HCT116 (cell line): Measurements from ENCODE around the gene NDC1. TPM values are rescaled to one million over a fixed set of nuclear protein-coding genes. Genes with fewer than 3 reads are reported as not detected.

ENCODE experiments used
- ATAC-seq: fragments of 200-7000 bp; cut with Tn5 transposase; 2 replicates; pipeline ENCODE4 v1.9.1; 2020; ENCODE audit warnings: mild to moderate bottlenecking, moderate library complexity
- BruUV-seq: library from RNA; stranded (reverse); fragments of 400-500 nt; replicated peaks from 2 replicates; lab custom pipeline; 2021; lab: Mats Ljungman, UMichigan
- CTCF ChIA-PET: fragments of 300-600 bp; sonication (Branson Sonifier 250); formaldehyde crosslinking; loops from one replicate; lab custom pipeline; 2021; ENCODE audit warnings: antibody characterized with exemption; lab: Charles Lee
- POLR2A ChIA-PET: fragments of 300-600, 350-600 bp; sonication (Branson Sonifier 250); formaldehyde crosslinking; loops from one replicate; lab custom pipeline; 2021; ENCODE audit warnings: antibody characterized with exemption; lab: Charles Lee
- RAD21 ChIA-PET, 2 experiments: fragments of 300-600 bp; sonication (Branson Sonifier 250); formaldehyde crosslinking; loops; one replicate each; lab custom pipeline; 2023; ENCODE audit warnings: low total read pairs in 2 of 2; ENCODE audit not compliant: uncharacterized antibody in 2 of 2, unreplicated experiment in 2 of 2, low non-redundant PET in 1 of 2; lab: Charles Lee
- DNase-seq: peaks from one replicate; pipeline ENCODE4 v3.0.0-alpha.2; 2010; ENCODE audit warnings: low read depth, low spot score
- H2AFZ ChIP-seq: fragments of 200-600 bp; shearing (Covaris generic), sonication (generic); 2 replicates; pipeline ENCODE4 v1.6.1; 2017; ENCODE audit warnings: low read depth, mixed run types, mixed read lengths, antibody characterized with exemption, low read length; ENCODE audit not compliant: poor library complexity, severe bottlenecking
- H3K27ac ChIP-seq: 2 replicates; pipeline ENCODE4 v1.5.1; 2012; ENCODE audit warnings: low read depth, low read length
- H3K27me3 ChIP-seq: fragments of 200-600 bp; sonication (generic); 2 replicates; pipeline ENCODE4 v1.6.1; 2016; ENCODE audit warnings: mixed run types, low read length, mixed read lengths; ENCODE audit not compliant: insufficient read depth
- H3K36me3 ChIP-seq, 2 experiments: fragments of 200-500 bp in 1 of 2; fragments of 200-600 bp in 1 of 2; sonication (Bioruptor generic) in 1 of 2; sonication (generic) in 1 of 2; 2 replicates each; pipeline versions ENCODE4 v1.5.1 to v1.6.1; 2014 to 2016; ENCODE audit warnings: low read length in 2 of 2, inconsistent platforms in 1 of 2, mixed read lengths in 1 of 2, mixed run types in 1 of 2; ENCODE audit not compliant: insufficient read depth in 2 of 2, control insufficient read depth in 1 of 2
- H3K4me1 ChIP-seq, 2 experiments: fragments of 200-600 bp in 1 of 2; sonication (generic) in 1 of 2; 2 replicates each; pipeline versions ENCODE4 v1.5.1 to v1.6.1; 2012 to 2017; ENCODE audit warnings: low read length in 2 of 2, inconsistent platforms in 1 of 2, mild to moderate bottlenecking in 1 of 2, mixed read lengths in 1 of 2, mixed run types in 1 of 2, moderate library complexity in 1 of 2; ENCODE audit not compliant: insufficient read depth in 2 of 2, control insufficient read depth in 1 of 2
- H3K4me2 ChIP-seq: fragments of 200-600 bp; sonication (generic); 2 replicates; pipeline ENCODE4 v1.6.1; 2017; ENCODE audit warnings: mixed run types, low read length, mixed read lengths
- H3K4me3 ChIP-seq, 2 experiments: fragments of 200-600 bp in 1 of 2; sonication (generic) in 1 of 2; replicated peaks in 1 of 2; 2 replicates each; pipeline ENCODE4 v1.5.1; 2011 to 2016; ENCODE audit warnings: low read length in 2 of 2, control low read depth in 1 of 2, low read depth in 1 of 2, mild to moderate bottlenecking in 1 of 2, mixed read lengths in 1 of 2, mixed run types in 1 of 2
- H3K79me2 ChIP-seq: fragments of 200-600 bp; sonication (generic); 2 replicates; pipeline ENCODE4 v1.6.1; 2017; ENCODE audit warnings: mild to moderate bottlenecking, mixed run types, low read length, moderate library complexity, mixed read lengths; ENCODE audit not compliant: insufficient read depth
- H3K9ac ChIP-seq: fragments of 200-600 bp; sonication (generic); 2 replicates; pipeline ENCODE4 v1.6.1; 2016; ENCODE audit warnings: low read length, mixed read lengths
- H3K9me2 ChIP-seq: fragments of 200-600 bp; sonication (generic), shearing (Covaris generic); 2 replicates; pipeline ENCODE4 v1.6.1; 2017; ENCODE audit warnings: mixed run types, mild to moderate bottlenecking, moderate library complexity; ENCODE audit not compliant: insufficient read depth
- H3K9me3 ChIP-seq, 2 experiments: fragments of 200-500 bp in 1 of 2; fragments of 200-600 bp in 1 of 2; sonication (Bioruptor generic) in 1 of 2; sonication (generic) in 1 of 2; 2 replicates each; pipeline ENCODE4 v1.6.1; 2014 to 2017; ENCODE audit warnings: low read length in 2 of 2, mixed read lengths in 2 of 2, inconsistent platforms in 1 of 2, low read depth in 1 of 2, mild to moderate bottlenecking in 1 of 2, mixed run types in 1 of 2, moderate library complexity in 1 of 2; ENCODE audit not compliant: control insufficient read depth in 1 of 2, insufficient read depth in 1 of 2
- H4K20me1 ChIP-seq: fragments of 200-600 bp; sonication (generic), shearing (Covaris generic); 2 replicates; pipeline ENCODE4 v1.6.1; 2017; ENCODE audit warnings: mixed run types, mild to moderate bottlenecking, moderate library complexity; ENCODE audit not compliant: insufficient read depth
- CBX3 ChIP-seq: IDR thresholded peaks from 2 replicates; pipeline ENCODE4 v1.6.1; 2012; ENCODE audit warnings: low read depth
- CEBPB ChIP-seq: IDR thresholded peaks from 2 replicates; pipeline ENCODE4 v1.6.1; 2012; ENCODE audit warnings: low read depth
- EGR1 ChIP-seq: IDR thresholded peaks from 2 replicates; pipeline ENCODE4 v1.6.1; 2012; ENCODE audit warnings: low read depth
- ELF1 ChIP-seq: IDR thresholded peaks from 2 replicates; pipeline ENCODE4 v1.6.1; 2012; ENCODE audit warnings: low read depth, borderline replicate concordance
- EZH2 ChIP-seq: fragments of 200-600 bp; sonication (generic); IDR thresholded peaks from 2 replicates; pipeline ENCODE4 v1.6.1; 2017; ENCODE audit warnings: antibody characterized with exemption, mixed run types
- EZH2phosphoT487 ChIP-seq: fragments of 200-600 bp; IDR thresholded peaks from 2 replicates; pipeline ENCODE4 v1.6.1; 2018; ENCODE audit warnings: antibody characterized with exemption, borderline replicate concordance
- FOSL1 ChIP-seq: IDR thresholded peaks from 2 replicates; pipeline ENCODE4 v1.6.1; 2012; ENCODE audit warnings: low read depth
- JUND ChIP-seq: IDR thresholded peaks from 2 replicates; pipeline ENCODE4 v1.6.1; 2012
- POLR2A ChIP-seq: IDR thresholded peaks from 2 replicates; pipeline ENCODE4 v1.7.0; 2011; ENCODE audit warnings: borderline replicate concordance; ENCODE audit not compliant: insufficient read depth, insufficient read length; ENCODE audit errors: extremely low read depth
- POLR2AphosphoS5 ChIP-seq: IDR thresholded peaks from 2 replicates; pipeline ENCODE4 v1.6.1; 2011; ENCODE audit warnings: mild to moderate bottlenecking, low read depth, low read length, moderate library complexity
- RAD21 ChIP-seq: IDR thresholded peaks from 2 replicates; pipeline ENCODE4 v1.6.1; 2012; ENCODE audit warnings: low read depth, mild to moderate bottlenecking
- SIN3A ChIP-seq: IDR thresholded peaks from 2 replicates; pipeline ENCODE4 v1.6.1; 2012; ENCODE audit warnings: low read depth
- SRF ChIP-seq: IDR thresholded peaks from 2 replicates; pipeline ENCODE4 v1.6.1; 2012; ENCODE audit warnings: low read depth
- TCF7L2 ChIP-seq: IDR thresholded peaks from 2 replicates; pipeline ENCODE4 v1.7.0; 2011; ENCODE audit warnings: borderline replicate concordance, inconsistent platforms; ENCODE audit not compliant: insufficient read depth, insufficient read length; ENCODE audit errors: extremely low read depth
- YY1 ChIP-seq: IDR thresholded peaks from 2 replicates; pipeline ENCODE4 v1.6.1; 2011; ENCODE audit warnings: low read length, low read depth, moderate library complexity, mild to moderate bottlenecking; ENCODE audit not compliant: insufficient replicate concordance; ENCODE audit errors: extremely low read depth
- intact Hi-C: fragments of 100-400 bp; cut with micrococcal nuclease; formaldehyde crosslinking; loops from 2 replicates; pipeline ENCODE4 v1.10.0; 2022
- total RNA-seq: library from RNA; stranded (reverse); gene quantifications from one replicate; pipeline ENCODE4 v1.2.1, GENCODE V29; 2021; ENCODE audit not compliant: unreplicated experiment
- TF ChIP-seq, protein P1 (sequence below): IDR thresholded peaks from 2 replicates; pipeline ENCODE4 v1.6.1; 2011; ENCODE audit warnings: mild to moderate bottlenecking, low read length, moderate library complexity; ENCODE audit not compliant: insufficient replicate concordance; ENCODE audit errors: extremely low read depth
- TF ChIP-seq, protein P2 (sequence below), 3 experiments: fragments of 200-600 bp in 1 of 3; sonication (generic) in 1 of 3; IDR thresholded peaks in 2 of 3; conservative IDR thresholded peaks in 1 of 3; 2 replicates each; pipeline ENCODE4 v1.5.1; 2012 to 2017; ENCODE audit warnings: low read depth in 2 of 3, low read length in 2 of 3, antibody characterized with exemption in 1 of 3, borderline replicate concordance in 1 of 3, control low read depth in 1 of 3, mild to moderate bottlenecking in 1 of 3, mixed read lengths in 1 of 3, mixed run types in 1 of 3, moderate library complexity in 1 of 3; ENCODE audit not compliant: insufficient read depth in 1 of 3
- TF ChIP-seq, protein P3 (sequence below): IDR thresholded peaks from 2 replicates; pipeline ENCODE4 v1.6.1; 2012
- TF ChIP-seq, protein P4 (sequence below): IDR thresholded peaks from 2 replicates; pipeline ENCODE4 v1.6.1; 2012; ENCODE audit warnings: low read depth
- TF ChIP-seq, protein P5 (sequence below): IDR thresholded peaks from 2 replicates; pipeline ENCODE4 v1.6.1; 2012

The NDC1 gene
- total RNA-seq, 1 experiment from 2014 or later, result 54.7 TPM

DNA sequence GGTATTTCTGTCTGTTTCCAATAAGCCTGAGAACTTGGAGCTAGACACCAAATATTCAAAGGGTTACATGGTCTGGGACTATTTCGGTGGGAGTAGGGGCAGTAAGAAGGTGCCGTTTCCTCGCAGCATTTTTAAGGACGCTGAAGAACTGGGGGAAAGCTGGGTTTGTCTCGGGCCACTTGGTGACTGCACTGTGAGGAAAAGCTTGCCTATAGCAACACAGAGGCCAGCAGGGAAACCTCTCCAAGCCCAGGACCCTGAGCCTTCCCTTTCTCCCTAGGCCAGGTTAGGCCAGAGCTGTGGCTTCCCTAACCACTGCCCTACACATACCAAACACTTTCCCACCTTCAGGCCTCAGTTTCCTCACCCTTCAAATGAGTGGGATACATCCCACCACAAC lies 102.4 kb downstream of the NDC1 start:
- Histone ChIP-seq H4K20me1 (no peaks in the 10 kb centered on the region), H3K36me3 (no peaks in the 10 kb centered on the region), H2AFZ (no peak overlapping the region), H3K9me3 (no peaks in the 10 kb centered on the region), H3K27ac (no peak overlapping the region), H3K79me2 (no peaks in the 10 kb centered on the region), H3K4me2 (no peak overlapping the region), H3K4me1 (peaks cover 0 to 12% of the 10 kb centered on the region in 2 experiments; a peak in 3 of 4 replicates), H3K9ac (no peak overlapping the region), H3K9me2 (no peaks in the 10 kb centered on the region), H3K27me3 (no peaks in the 10 kb centered on the region; the same call in 1 of the 2 replicates), H3K4me3 (no peak overlapping the region)
- DNase-seq, result no peak
- ChIA-PET POLR2A (no interaction called here), RAD21 (no interaction called here), CTCF (no interaction called here)
- intact Hi-C loops, result no loop called here
- BruUV-seq, result no TSS peak
- ATAC-seq, result no peak
- TF ChIP-seq POLR2A (no peak), POLR2AphosphoS5 (no peak), EGR1 (no peak), ELF1 (no peak), SIN3A (no peak), JUND (no peak), RAD21 (no peak), EZH2 (no peak), YY1 (no peak), EZH2phosphoT487 (no peak), CBX3 (no peak), SRF (no peak), FOSL1 (no peak), CEBPB (no peak), TCF7L2 (no peak)
- TF ChIP-seq, protein P1, sequence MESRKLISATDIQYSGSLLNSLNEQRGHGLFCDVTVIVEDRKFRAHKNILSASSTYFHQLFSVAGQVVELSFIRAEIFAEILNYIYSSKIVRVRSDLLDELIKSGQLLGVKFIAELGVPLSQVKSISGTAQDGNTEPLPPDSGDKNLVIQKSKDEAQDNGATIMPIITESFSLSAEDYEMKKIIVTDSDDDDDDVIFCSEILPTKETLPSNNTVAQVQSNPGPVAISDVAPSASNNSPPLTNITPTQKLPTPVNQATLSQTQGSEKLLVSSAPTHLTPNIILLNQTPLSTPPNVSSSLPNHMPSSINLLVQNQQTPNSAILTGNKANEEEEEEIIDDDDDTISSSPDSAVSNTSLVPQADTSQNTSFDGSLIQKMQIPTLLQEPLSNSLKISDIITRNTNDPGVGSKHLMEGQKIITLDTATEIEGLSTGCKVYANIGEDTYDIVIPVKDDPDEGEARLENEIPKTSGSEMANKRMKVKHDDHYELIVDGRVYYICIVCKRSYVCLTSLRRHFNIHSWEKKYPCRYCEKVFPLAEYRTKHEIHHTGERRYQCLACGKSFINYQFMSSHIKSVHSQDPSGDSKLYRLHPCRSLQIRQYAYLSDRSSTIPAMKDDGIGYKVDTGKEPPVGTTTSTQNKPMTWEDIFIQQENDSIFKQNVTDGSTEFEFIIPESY, result no peak
- TF ChIP-seq, protein P2, sequence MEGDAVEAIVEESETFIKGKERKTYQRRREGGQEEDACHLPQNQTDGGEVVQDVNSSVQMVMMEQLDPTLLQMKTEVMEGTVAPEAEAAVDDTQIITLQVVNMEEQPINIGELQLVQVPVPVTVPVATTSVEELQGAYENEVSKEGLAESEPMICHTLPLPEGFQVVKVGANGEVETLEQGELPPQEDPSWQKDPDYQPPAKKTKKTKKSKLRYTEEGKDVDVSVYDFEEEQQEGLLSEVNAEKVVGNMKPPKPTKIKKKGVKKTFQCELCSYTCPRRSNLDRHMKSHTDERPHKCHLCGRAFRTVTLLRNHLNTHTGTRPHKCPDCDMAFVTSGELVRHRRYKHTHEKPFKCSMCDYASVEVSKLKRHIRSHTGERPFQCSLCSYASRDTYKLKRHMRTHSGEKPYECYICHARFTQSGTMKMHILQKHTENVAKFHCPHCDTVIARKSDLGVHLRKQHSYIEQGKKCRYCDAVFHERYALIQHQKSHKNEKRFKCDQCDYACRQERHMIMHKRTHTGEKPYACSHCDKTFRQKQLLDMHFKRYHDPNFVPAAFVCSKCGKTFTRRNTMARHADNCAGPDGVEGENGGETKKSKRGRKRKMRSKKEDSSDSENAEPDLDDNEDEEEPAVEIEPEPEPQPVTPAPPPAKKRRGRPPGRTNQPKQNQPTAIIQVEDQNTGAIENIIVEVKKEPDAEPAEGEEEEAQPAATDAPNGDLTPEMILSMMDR (IDR thresholded peaks at IDR 0.05 in 2 of 3, conservative IDR thresholded peaks at IDR 0.05 in 1 of 3; ENCODE audit: borderline replicate concordance in 1 of 3, insufficient read depth in 1 of 3, low read depth in 2 of 3, low read length in 2 of 3), result no peak
- TF ChIP-seq, protein P3, sequence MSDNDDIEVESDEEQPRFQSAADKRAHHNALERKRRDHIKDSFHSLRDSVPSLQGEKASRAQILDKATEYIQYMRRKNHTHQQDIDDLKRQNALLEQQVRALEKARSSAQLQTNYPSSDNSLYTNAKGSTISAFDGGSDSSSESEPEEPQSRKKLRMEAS, result no peak
- TF ChIP-seq, protein P4, sequence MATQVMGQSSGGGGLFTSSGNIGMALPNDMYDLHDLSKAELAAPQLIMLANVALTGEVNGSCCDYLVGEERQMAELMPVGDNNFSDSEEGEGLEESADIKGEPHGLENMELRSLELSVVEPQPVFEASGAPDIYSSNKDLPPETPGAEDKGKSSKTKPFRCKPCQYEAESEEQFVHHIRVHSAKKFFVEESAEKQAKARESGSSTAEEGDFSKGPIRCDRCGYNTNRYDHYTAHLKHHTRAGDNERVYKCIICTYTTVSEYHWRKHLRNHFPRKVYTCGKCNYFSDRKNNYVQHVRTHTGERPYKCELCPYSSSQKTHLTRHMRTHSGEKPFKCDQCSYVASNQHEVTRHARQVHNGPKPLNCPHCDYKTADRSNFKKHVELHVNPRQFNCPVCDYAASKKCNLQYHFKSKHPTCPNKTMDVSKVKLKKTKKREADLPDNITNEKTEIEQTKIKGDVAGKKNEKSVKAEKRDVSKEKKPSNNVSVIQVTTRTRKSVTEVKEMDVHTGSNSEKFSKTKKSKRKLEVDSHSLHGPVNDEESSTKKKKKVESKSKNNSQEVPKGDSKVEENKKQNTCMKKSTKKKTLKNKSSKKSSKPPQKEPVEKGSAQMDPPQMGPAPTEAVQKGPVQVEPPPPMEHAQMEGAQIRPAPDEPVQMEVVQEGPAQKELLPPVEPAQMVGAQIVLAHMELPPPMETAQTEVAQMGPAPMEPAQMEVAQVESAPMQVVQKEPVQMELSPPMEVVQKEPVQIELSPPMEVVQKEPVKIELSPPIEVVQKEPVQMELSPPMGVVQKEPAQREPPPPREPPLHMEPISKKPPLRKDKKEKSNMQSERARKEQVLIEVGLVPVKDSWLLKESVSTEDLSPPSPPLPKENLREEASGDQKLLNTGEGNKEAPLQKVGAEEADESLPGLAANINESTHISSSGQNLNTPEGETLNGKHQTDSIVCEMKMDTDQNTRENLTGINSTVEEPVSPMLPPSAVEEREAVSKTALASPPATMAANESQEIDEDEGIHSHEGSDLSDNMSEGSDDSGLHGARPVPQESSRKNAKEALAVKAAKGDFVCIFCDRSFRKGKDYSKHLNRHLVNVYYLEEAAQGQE, result no peak
- TF ChIP-seq, protein P5, sequence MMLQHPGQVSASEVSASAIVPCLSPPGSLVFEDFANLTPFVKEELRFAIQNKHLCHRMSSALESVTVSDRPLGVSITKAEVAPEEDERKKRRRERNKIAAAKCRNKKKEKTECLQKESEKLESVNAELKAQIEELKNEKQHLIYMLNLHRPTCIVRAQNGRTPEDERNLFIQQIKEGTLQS, result no peak
